H1 (cell line): ENCODE measurements around the gene MAPK1. TPM values are rescaled to one million over a fixed set of nuclear protein-coding genes. Genes with fewer than 3 reads are reported as not detected.

ENCODE experiments used
- CTCF ChIA-PET: fragments of 300-600 bp; sonication (Branson Sonifier 250); formaldehyde crosslinking; loops from one replicate; lab custom pipeline; 2021; ENCODE audit not compliant: partially characterized antibody; lab: Charles Lee
- POLR2A ChIA-PET: fragments of 300-600 bp; sonication (Branson Sonifier 250); formaldehyde crosslinking; loops from one replicate; lab custom pipeline; 2021; ENCODE audit warnings: inconsistent platforms; ENCODE audit not compliant: partially characterized antibody; lab: Charles Lee
- DNase-seq, 2 experiments: peaks; one replicate each; pipeline versions ENCODE4 v3.0.0 to v3.0.0-alpha.2; 2010 to 2022; ENCODE audit warnings: low spot score in 2 of 2, low read depth in 1 of 2, mixed read lengths in 1 of 2
- FAIRE-seq: peaks from 2 replicates; lab custom pipeline; 2011; peaks lifted over from hg19 to GRCh38; lab: Jason Lieb, UNC
- H2AFZ ChIP-seq: 2 replicates; pipeline ENCODE4 v1.8.1; 2012; ENCODE audit warnings: low read length, inconsistent platforms
- H2AK5ac ChIP-seq: 2 replicates; pipeline ENCODE4 v1.6.1; 2013; ENCODE audit warnings: low read depth, low read length
- H2BK120ac ChIP-seq: replicated peaks from 2 replicates; pipeline ENCODE3; 2013; ENCODE audit warnings: low read depth, low read length, inconsistent platforms
- H2BK12ac ChIP-seq: 2 replicates; pipeline ENCODE4 v1.6.1; 2013; ENCODE audit warnings: low read depth, low read length
- H2BK15ac ChIP-seq: 2 replicates; pipeline ENCODE4 v1.6.1; 2013; ENCODE audit warnings: low read length
- H2BK20ac ChIP-seq: 2 replicates; pipeline ENCODE4 v1.6.1; 2013; ENCODE audit warnings: low read length
- H2BK5ac ChIP-seq: 2 replicates; pipeline ENCODE4 v1.6.1; 2013; ENCODE audit warnings: low read depth, low read length
- H3K14ac ChIP-seq: 2 replicates; pipeline ENCODE4 v1.6.1; 2013; ENCODE audit warnings: inconsistent platforms; ENCODE audit not compliant: insufficient read length
- H3K18ac ChIP-seq: 2 replicates; pipeline ENCODE4 v1.6.1; 2013; ENCODE audit warnings: low read length; ENCODE audit errors: extremely low read depth
- H3K23ac ChIP-seq: 2 replicates; pipeline ENCODE4 v1.6.1; 2013; ENCODE audit warnings: inconsistent platforms; ENCODE audit not compliant: insufficient read length
- H3K23me2 ChIP-seq: 2 replicates; pipeline ENCODE4 v1.6.1; 2013; ENCODE audit warnings: low read depth, low read length
- H3K27ac ChIP-seq: 2 replicates; pipeline ENCODE4 v1.6.1; 2011; ENCODE audit warnings: low read depth, low read length, inconsistent platforms
- H3K27me3 ChIP-seq, 4 experiments: replicated peaks in 1 of 4; 1 replicate in 1 of 4; 2 replicates in 3 of 4; pipeline versions ENCODE4 v1.6.1 to v1.8.1; 2011 to 2013; ENCODE audit warnings: low read length in 3 of 4, mild to moderate bottlenecking in 3 of 4, inconsistent platforms in 2 of 4, mixed read lengths in 2 of 4, moderate library complexity in 1 of 4; ENCODE audit not compliant: control insufficient read depth in 3 of 4, insufficient read depth in 3 of 4; ENCODE audit errors: extremely low read depth in 1 of 4
- H3K36me3 ChIP-seq, 4 experiments: 2 replicates each; pipeline versions ENCODE4 v1.6.1 to v1.8.1; 2011 to 2013; ENCODE audit warnings: mild to moderate bottlenecking in 4 of 4, low read length in 3 of 4, moderate library complexity in 2 of 4, control low read depth in 1 of 4, inconsistent platforms in 1 of 4; ENCODE audit not compliant: insufficient read depth in 4 of 4, control insufficient read depth in 2 of 4
- H3K4ac ChIP-seq: replicated peaks from 2 replicates; pipeline ENCODE3; 2013; ENCODE audit warnings: low read length, low read depth, mixed read lengths, inconsistent platforms; ENCODE audit not compliant: insufficient read length
- H3K4me1 ChIP-seq, 4 experiments: replicated peaks in 1 of 4; 1 replicate in 1 of 4; 2 replicates in 3 of 4; pipeline versions ENCODE4 v1.6.1 to v1.8.1; 2011 to 2013; ENCODE audit warnings: low read length in 3 of 4, inconsistent platforms in 2 of 4, mixed read lengths in 1 of 4; ENCODE audit not compliant: insufficient read depth in 4 of 4, control insufficient read depth in 3 of 4
- H3K4me2 ChIP-seq, 2 experiments: 2 replicates each; pipeline versions ENCODE4 v1.6.1 to v1.8.1; 2011 to 2013; ENCODE audit warnings: low read depth in 2 of 2, low read length in 2 of 2, control low read depth in 1 of 2, inconsistent platforms in 1 of 2, mild to moderate bottlenecking in 1 of 2; ENCODE audit not compliant: insufficient read depth in 1 of 2
- H3K4me3 ChIP-seq, 4 experiments: fragments of 200-600, 300-600 bp in 1 of 4; sonication (generic), shearing (Covaris generic), sonication (Bioruptor Twin) in 1 of 4; 2 replicates each; pipeline versions ENCODE4 v1.5.1 to v1.8.1; 2011 to 2016; ENCODE audit warnings: low read length in 4 of 4, low read depth in 3 of 4, control low read depth in 2 of 4, inconsistent platforms in 2 of 4, mild to moderate bottlenecking in 2 of 4, mixed read lengths in 1 of 4, moderate library complexity in 1 of 4; ENCODE audit not compliant: insufficient read depth in 2 of 4; ENCODE audit errors: extremely low read depth in 1 of 4
- H3K56ac ChIP-seq: replicated peaks from 2 replicates; pipeline ENCODE3; 2013; ENCODE audit warnings: low read depth, mild to moderate bottlenecking, mixed read lengths, low read length, inconsistent platforms; ENCODE audit not compliant: insufficient read length
- H3K79me1 ChIP-seq: 2 replicates; pipeline ENCODE4 v1.6.1; 2013; ENCODE audit warnings: low read depth, low read length, control low read depth
- H3K79me2 ChIP-seq, 2 experiments: 2 replicates each; pipeline versions ENCODE4 v1.6.1 to v1.8.1; 2012 to 2013; ENCODE audit warnings: low read length in 2 of 2, mild to moderate bottlenecking in 2 of 2, inconsistent platforms in 1 of 2; ENCODE audit not compliant: insufficient read depth in 2 of 2, control insufficient read depth in 1 of 2
- H3K9ac ChIP-seq, 4 experiments: replicated peaks in 1 of 4; 1 replicate in 1 of 4; 2 replicates in 3 of 4; pipeline versions ENCODE4 v1.6.1 to v1.8.1; 2011 to 2013; ENCODE audit warnings: low read depth in 3 of 4, low read length in 3 of 4, control low read depth in 2 of 4, mild to moderate bottlenecking in 2 of 4, moderate library complexity in 2 of 4, inconsistent platforms in 1 of 4; ENCODE audit errors: extremely low read depth in 1 of 4
- H3K9me3 ChIP-seq, 2 experiments: 2 replicates each; pipeline versions ENCODE4 v1.6.1 to v1.8.1; 2012 to 2013; ENCODE audit warnings: mild to moderate bottlenecking in 2 of 2, moderate library complexity in 2 of 2, control low read depth in 1 of 2, inconsistent platforms in 1 of 2, low read depth in 1 of 2, low read length in 1 of 2, mixed read lengths in 1 of 2; ENCODE audit not compliant: insufficient read depth in 2 of 2
- H4K20me1 ChIP-seq, 2 experiments: replicated peaks in 1 of 2; 2 replicates each; pipeline versions ENCODE3 to v1.8.1; 2011 to 2013; ENCODE audit warnings: inconsistent platforms in 2 of 2, low read length in 2 of 2, mild to moderate bottlenecking in 1 of 2; ENCODE audit not compliant: insufficient read depth in 2 of 2, control insufficient read depth in 1 of 2
- H4K5ac ChIP-seq: 2 replicates; pipeline ENCODE4 v1.6.1; 2013; ENCODE audit warnings: low read length, low read depth, mixed read lengths, inconsistent platforms; ENCODE audit not compliant: insufficient read length
- H4K8ac ChIP-seq: 2 replicates; pipeline ENCODE4 v1.8.0; 2013; ENCODE audit warnings: mild to moderate bottlenecking, moderate library complexity, low read length, inconsistent platforms; ENCODE audit not compliant: insufficient read depth; ENCODE audit errors: extremely low read depth
- H4K91ac ChIP-seq: replicated peaks from 2 replicates; pipeline ENCODE3; 2013; ENCODE audit warnings: low read length, mixed read lengths, inconsistent platforms; ENCODE audit not compliant: insufficient read length
- ATF2 ChIP-seq: IDR thresholded peaks from 2 replicates; pipeline ENCODE4 v1.6.1; 2012; ENCODE audit warnings: low read length, inconsistent platforms
- CBX8 ChIP-seq: fragments of 300-800, 300-1000 bp; sonication (generic); IDR thresholded peaks from 2 replicates; pipeline ENCODE4 v1.7.1; 2016; ENCODE audit warnings: low read depth, low read length, borderline replicate concordance
- GTF2F1 ChIP-seq: IDR thresholded peaks from 2 replicates; pipeline ENCODE4 v1.6.1; 2012; ENCODE audit warnings: low read depth, low read length, improper control_type of control experiment, borderline replicate concordance
- POLR2AphosphoS5 ChIP-seq: IDR thresholded peaks from 2 replicates; pipeline ENCODE4 v1.6.1; 2011; ENCODE audit warnings: low read depth, low read length
- SIX5 ChIP-seq: IDR thresholded peaks from 2 replicates; pipeline ENCODE4 v1.6.1; 2011; ENCODE audit warnings: mild to moderate bottlenecking, low read depth, low read length
- TAF7 ChIP-seq: optimal IDR thresholded peaks from 2 replicates; pipeline ENCODE3; 2011; ENCODE audit warnings: low read depth, mild to moderate bottlenecking, inconsistent platforms, low read length, moderate library complexity, borderline replicate concordance
- WGBS, 2 experiments: shearing (Covaris generic) in 1 of 2; methylation state at CpG; one replicate each; pipeline versions ENCODE4 v1.1.6 to v1.1.7; 2013 to 2015; ENCODE audit warnings: low lambda C conversion rate in 2 of 2, mixed read lengths in 2 of 2, inconsistent platforms in 1 of 2, low coverage in 1 of 2, missing lambda C conversion rate in 1 of 2; ENCODE audit not compliant: insufficient replicate concordance in 2 of 2, insufficient coverage in 1 of 2, insufficient read length in 1 of 2; ENCODE audit errors: extremely low coverage in 1 of 2, missing lambda C conversion rate in 1 of 2; 5-methylcytosine and 5-hydroxymethylcytosine counted together
- polyA plus RNA-seq, 7 experiments: library from polyadenylated mRNA; depleted of rRNA in 3 of 7; stranded (reverse) in 5 of 7; unstranded in 2 of 7; fragments of >200 nt in 5 of 7; fragments of 200-250 nt in 2 of 7; gene quantifications; 1 replicate in 5 of 7; 2 replicates in 1 of 7; 4 replicates in 1 of 7; pipeline versions ENCODE4 v1.2.1 to v1.2.3, GENCODE V29; 2011 to 2013; ENCODE audit warnings: missing spikeins in 2 of 7, mixed read lengths in 2 of 7
- total RNA-seq: library from RNA; stranded (reverse); fragmentation: NEBNext Ultra II Directional; extraction: Animal tissue kit (Norgen Biotek cat#: 25700); gene quantifications from 2 replicates; pipeline ENCODE4 v1.2.1, GENCODE V29; 2021

MAPK1 gene
- total and polyA plus RNA-seq, 2 of the 8 experiments (the other 6 are each of a cell fraction or from before 2014, with no cell fraction given): 28.1 to 101 TPM

GRCh38 chr22:21860491-21861039, 6.9 kb downstream of the MAPK1 start:
- Histone ChIP-seq H3K4ac (no peak overlapping the region), H2AFZ (no peak overlapping the region), H3K18ac (no peak overlapping the region), H3K4me1 (peaks cover 2 to 16% (median 11%) of the 10 kb centered on the region in 4 experiments; a peak in 6 of 7 replicates), H3K9ac (no peak overlapping the region), H2BK15ac (no peak overlapping the region), H3K36me3 (no peaks in the 10 kb centered on the region), H3K56ac (no peak overlapping the region), H2BK120ac (no peak overlapping the region), H3K27ac (no peak overlapping the region), H3K79me1 (peaks cover 20% of the 10 kb centered on the region), H2BK12ac (no peak overlapping the region), H4K91ac (no peak overlapping the region), H4K20me1 (peaks cover 39 to 41% of the 10 kb centered on the region in 2 experiments), H4K5ac (no peak overlapping the region), H3K23me2 (no peaks in the 10 kb centered on the region), H3K79me2 (peaks cover 24 to 99% of the 10 kb centered on the region in 2 experiments), H3K4me2 (no peak overlapping the region; a peak in 1 of 4 replicates), H2BK5ac (no peak overlapping the region), H3K23ac (no peak overlapping the region), H3K4me3 (no peak overlapping the region), H3K27me3 (no peaks in the 10 kb centered on the region), H3K14ac (no peak overlapping the region), H4K8ac (no peak overlapping the region), H2BK20ac (no peak overlapping the region), H2AK5ac (no peak overlapping the region), H3K9me3 (no peaks in the 10 kb centered on the region)
- no peak for TF ChIP-seq POLR2AphosphoS5
- no peak for TF ChIP-seq TAF7
- no peak for TF ChIP-seq SIX5
- TF ChIP-seq CBX8: no peak
- TF ChIP-seq GTF2F1: no peak
- TF ChIP-seq ATF2: no peak
- POLR2A ChIA-PET: interaction anchor here (0.5 to 1.3 kb wide), 3 partner anchors 10 to 45 kb away, joined by 3 to 5 read pairs (median 3); no protein-coding TSS in a partner anchor
- 83% methylated on average over 4 of the region's 4 CpGs; no CpG with 5 or more reads in 1 of the 2 experiments for WGBS, 2 experiments
- FAIRE-seq: no peak
- DNase-seq: no peak
- CTCF ChIA-PET: interaction anchor here (0.9 to 1.2 kb wide), 2 partner anchors 76 to 78 kb away, joined by 3 read pairs; no protein-coding TSS in a partner anchor
